Keratinocyte (primary cell): ENCODE results near the gene COPZ2.

Experiments used
- EZH2 ChIP-seq: IDR thresholded peaks from one replicate; pipeline ENCODE4 v1.6.1; 2012; ENCODE audit warnings: inconsistent platforms, mild to moderate bottlenecking, low read length, moderate library complexity
- TF ChIP-seq, protein P1 (sequence below), 3 experiments: IDR thresholded peaks in 1 of 3; conservative IDR thresholded peaks in 1 of 3; optimal IDR thresholded peaks in 1 of 3; 2 replicates in 2 of 3; 3 replicates in 1 of 3; pipeline versions ENCODE3 to v1.5.1; 2011; ENCODE audit warnings: low read length in 3 of 3, mild to moderate bottlenecking in 3 of 3, moderate library complexity in 2 of 3, control low read depth in 1 of 3, inconsistent platforms in 1 of 3; ENCODE audit not compliant: insufficient read depth in 2 of 3; ENCODE audit errors: extremely low read depth in 1 of 3

DNA sequence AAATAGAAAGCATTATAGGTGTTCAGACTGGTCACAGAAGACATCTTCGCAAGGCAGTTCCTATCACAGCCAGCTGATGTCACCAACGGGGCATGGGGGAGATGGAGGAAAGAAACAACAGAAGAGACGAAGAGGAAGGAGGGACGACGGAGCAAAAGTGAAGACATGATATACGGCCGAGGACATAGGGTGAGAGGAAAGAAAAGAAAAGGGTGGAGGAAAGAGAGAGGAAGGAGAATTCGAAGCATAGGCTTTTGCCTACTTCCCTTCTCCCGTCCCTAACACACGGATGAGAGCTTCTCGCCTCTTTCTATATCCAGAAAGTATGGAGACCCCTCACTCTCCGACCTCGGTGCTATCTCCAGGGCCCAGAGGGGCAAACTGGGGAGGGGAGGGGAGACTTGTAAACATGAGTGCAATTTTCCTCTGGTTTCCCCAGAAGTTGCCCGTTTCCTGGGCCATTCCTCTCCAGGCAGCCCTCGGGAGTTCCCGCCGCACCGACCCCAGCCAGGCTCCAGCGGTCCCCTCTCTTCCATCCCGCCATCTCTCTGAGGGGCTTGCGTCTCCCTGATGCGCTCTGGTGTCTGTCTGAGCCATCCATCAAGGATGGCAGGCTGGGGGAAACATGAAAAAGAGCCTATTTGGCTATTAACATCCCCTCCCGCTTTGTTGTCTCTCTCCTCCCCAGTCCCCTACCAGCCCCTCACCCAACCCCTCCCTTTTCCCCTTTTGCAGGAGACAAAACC lies 26.0 kb downstream of the COPZ2 start:
- TF ChIP-seq, protein P1, sequence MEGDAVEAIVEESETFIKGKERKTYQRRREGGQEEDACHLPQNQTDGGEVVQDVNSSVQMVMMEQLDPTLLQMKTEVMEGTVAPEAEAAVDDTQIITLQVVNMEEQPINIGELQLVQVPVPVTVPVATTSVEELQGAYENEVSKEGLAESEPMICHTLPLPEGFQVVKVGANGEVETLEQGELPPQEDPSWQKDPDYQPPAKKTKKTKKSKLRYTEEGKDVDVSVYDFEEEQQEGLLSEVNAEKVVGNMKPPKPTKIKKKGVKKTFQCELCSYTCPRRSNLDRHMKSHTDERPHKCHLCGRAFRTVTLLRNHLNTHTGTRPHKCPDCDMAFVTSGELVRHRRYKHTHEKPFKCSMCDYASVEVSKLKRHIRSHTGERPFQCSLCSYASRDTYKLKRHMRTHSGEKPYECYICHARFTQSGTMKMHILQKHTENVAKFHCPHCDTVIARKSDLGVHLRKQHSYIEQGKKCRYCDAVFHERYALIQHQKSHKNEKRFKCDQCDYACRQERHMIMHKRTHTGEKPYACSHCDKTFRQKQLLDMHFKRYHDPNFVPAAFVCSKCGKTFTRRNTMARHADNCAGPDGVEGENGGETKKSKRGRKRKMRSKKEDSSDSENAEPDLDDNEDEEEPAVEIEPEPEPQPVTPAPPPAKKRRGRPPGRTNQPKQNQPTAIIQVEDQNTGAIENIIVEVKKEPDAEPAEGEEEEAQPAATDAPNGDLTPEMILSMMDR (optimal IDR thresholded peaks at IDR 0.05 in 1 of 3, IDR thresholded peaks at IDR 0.05 in 1 of 3, conservative IDR thresholded peaks at IDR 0.05 in 1 of 3; ENCODE audit: extremely low read depth in 1 of 3, insufficient read depth in 2 of 3, low read length in 3 of 3) = peak; percentile 54 to 72 (median 68)
- TF ChIP-seq EZH2 = no peak
